Hematopoietic multipotent progenitor cell treated with erythropoietin and hydrocortisone succinate and interleukin-3 and kit ligand, for 15 days (in vitro differentiated cells): ENCODE results near the gene NMBR.
"Not testable (repeated sequence)": the region's sequence is repeated elsewhere in the genome, so short reads cannot be mapped to it uniquely, and the experiment has no call there.

Source experiments
- DNase-seq: peaks from one replicate; pipeline ENCODE4 v3.0.0-alpha.2; 2015; ENCODE audit warnings: low spot score

NMBR gene

GRCh38 chr6:142146828-142147662 is at the start of gene NMBR, which contains the start of gene VTA1:
NMBR (minus strand) TSS chr6:142147122; CDS start chr6:142088658, 58,464 bp downstream.
VTA1 (plus strand) TSS chr6:142147263; CDS start chr6:142147288, 25 bp downstream.
- DNase-seq = peak; percentile 96

GRCh38 chr6:142195862-142196541 is 49.1 kb upstream of the NMBR start:
- no peak for DNase-seq

DNA sequence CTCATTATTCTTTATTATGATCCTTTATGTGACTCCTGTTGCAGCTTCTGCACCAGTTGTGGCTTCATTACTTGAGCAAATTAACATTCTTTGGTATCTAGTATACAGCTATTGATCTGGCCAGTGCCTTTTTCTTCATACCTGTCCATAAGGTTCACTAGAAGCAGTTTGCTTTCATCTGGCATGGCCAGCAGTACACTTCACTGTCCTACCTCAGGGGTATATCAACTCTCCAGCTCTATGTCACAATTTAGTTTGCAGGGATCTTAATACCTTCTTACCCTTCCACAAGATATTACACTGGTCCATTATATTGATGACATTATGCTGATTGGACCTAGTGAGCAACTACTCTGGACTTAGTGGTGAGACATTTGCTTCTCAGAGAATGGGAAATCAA is 46.7 kb upstream of the NMBR start:
- DNase-seq = no peak

- no peak for DNase-seq
These were observed 45.4 kb upstream of the NMBR start for GRCh38 chr6:142192343-142192742.

DNA sequence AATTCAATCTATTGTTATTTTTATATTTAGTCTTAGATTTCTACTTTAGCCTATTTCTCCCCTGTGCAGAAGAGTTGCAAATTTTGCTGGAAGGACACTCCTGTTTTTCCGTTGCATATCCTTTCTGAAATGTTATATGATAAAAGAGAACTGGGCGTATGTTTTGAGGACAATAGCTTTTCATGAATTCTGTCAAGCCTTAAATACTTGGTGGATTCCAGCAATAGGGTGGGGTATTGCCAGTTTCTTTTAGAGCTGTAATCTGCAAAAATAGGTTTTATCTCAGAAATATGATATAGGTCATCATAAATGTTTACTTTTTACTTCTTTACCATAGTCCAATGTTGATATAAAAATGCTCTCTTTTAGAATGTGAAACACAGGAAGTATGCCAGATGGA is 42.1 kb upstream of the NMBR start:
- no peak for DNase-seq

DNA sequence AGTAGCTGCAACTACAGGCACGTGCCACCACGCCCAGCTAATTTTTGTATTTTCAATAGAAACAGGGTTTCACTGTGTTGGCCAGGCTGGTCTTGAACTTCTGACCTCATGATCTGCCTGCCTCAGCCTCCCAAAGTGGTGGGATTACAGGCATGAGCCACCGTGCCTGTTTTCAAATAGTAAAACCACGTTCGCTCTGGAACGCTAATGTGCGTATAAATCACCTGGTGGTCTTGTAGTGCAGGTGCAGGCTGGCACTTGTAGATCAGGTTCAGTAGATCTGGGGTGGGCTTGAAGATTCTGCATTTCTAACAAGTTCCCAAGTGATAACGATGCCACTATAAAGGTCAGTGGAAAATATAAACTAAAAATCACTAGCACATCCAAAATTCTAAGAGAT is 41.4 kb upstream of the NMBR start:
- not testable (repeated sequence) for DNase-seq

- no peak for DNase-seq
These were observed 40.3 kb upstream of the NMBR start for GRCh38 chr6:142187209-142187608.

- no peak for DNase-seq
These were observed 38.7 kb upstream of the NMBR start for GRCh38 chr6:142185641-142186040.

- no peak for DNase-seq
These were observed 37.4 kb upstream of the NMBR start for GRCh38 chr6:142184307-142184706.

DNA sequence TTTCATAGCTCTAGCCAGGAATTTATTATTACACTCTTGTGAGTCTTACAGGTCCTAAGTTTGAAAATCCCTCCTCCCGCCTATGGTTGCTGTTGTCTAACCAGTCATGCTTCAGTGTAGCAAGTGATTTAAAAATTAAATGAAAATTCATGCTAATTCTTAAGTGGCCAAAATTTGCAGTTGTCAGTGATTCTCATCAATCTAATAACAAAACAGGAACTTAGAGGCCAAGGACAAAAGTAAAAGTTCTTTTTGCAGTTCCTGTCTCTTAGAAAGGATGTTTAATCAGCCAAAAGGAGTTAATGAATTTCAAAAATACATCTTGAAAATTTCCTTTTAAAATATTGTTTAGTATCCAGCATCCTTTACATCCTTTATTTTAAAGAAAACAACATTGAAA is 36.4 kb upstream of the NMBR start:
- no peak for DNase-seq

- DNase-seq = no peak
These were observed 35.1 kb upstream of the NMBR start for GRCh38 chr6:142182004-142182403.

- no peak for DNase-seq
These were observed 31.2 kb upstream of the NMBR start for GRCh38 chr6:142178129-142178528.

- DNase-seq = no peak
These were observed 27.8 kb upstream of the NMBR start for GRCh38 chr6:142174703-142175102.

DNA sequence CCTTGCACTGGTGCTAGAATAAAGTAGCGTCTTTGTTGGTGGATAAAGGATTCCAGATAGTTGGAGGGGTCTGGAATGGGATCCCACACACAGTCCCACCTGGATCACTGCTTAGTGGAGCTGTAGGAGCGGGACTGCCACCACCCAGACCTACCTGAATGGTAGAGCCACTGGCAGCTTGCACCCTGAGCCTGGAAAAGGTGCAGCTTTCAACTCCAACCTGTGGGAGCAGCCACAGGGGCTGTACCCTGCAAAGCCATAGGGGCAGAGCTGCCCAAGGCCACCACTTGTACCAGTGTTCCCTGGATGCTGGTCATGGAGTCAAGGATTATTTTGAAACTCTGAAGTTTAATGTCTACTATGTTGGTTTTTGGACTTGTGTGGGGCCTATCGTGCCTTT is 27.1 kb upstream of the NMBR start:
- no peak for DNase-seq

DNA sequence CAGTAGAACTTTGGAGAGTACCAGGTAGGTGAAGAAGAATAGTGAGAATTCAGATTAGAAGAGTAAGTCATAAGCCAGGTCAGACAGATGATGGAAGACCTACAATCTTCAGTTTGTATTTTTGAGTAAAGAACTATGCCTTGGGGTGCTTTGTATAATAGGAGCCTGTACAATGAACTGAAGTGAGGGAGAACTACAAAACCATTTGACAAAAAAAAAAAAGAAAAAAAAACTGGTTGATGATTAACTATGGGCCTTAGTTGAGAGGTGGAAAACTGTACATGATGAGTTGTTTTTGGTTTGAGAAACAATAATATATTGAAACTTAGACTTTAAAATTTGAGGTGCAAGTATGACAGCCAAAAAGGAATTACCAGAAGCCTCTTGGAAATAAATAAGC is 25.8 kb upstream of the NMBR start:
- DNase-seq = no peak

GRCh38 chr6:142171351-142171750 is 24.4 kb upstream of the NMBR start:
- DNase-seq = no peak

GRCh38 chr6:142167486-142167885 is 20.6 kb upstream of the NMBR start:
- DNase-seq = no peak

DNA sequence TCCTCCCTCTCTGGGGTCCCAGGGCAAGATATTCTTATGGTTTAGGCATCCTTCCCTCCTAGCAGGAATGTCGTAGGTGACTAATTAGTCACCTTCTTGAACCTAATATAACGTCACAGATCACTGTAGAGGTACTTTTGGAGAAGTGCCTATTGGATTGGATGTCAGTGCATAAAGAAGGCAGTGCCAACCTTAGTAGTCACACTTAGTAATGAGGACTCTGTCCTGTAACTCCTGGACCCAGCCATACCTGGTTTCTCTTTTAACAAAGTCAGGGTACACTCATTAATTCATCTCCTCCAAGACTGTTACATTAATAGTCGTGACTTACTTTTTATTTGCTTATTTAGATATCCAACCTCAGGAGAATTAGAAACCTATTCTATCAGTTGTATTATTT is 20.1 kb upstream of the NMBR start:
- DNase-seq = no peak

DNA sequence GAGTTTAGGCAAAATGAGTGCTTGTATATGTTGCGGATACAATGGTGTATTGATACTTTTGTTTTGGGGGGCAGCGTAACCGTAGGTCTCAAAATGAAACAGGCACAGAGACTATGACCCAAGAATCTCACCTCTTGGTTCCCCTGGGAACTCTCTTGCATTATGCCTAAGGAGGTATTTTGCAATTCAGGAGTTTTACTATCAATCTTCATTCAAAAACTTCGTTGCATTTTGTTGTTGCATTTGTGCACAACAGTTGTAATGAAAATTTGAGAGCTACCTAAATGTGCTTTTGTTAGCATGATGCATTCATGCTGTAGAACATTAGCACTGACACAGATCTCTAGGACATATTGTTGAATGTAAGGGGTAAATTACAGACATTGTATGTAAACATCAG is 18.3 kb upstream of the NMBR start:
- no peak for DNase-seq

DNA sequence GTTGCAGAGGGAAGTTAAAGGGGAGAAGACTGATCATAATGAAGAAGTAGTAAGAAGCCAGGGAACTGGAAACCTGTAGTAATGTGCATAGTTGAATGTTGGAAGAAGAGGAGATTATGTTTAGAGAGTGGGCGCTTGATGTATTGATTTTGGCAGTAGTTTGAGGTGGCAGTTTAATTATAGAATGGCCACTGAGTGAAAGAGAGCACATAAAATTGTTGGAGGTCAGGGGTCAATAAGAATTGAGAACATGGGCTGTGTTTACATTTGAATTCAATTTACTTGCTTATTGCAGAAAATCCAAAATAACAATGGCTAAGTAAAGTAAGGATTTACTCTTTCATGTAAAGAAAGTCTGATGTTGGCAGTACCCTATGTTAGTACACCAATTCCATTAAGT is 15.9 kb upstream of the NMBR start:
- no peak for DNase-seq

- DNase-seq = not testable (repeated sequence)
These were observed 9.8 kb upstream of the NMBR start for GRCh38 chr6:142156758-142157068.

DNA sequence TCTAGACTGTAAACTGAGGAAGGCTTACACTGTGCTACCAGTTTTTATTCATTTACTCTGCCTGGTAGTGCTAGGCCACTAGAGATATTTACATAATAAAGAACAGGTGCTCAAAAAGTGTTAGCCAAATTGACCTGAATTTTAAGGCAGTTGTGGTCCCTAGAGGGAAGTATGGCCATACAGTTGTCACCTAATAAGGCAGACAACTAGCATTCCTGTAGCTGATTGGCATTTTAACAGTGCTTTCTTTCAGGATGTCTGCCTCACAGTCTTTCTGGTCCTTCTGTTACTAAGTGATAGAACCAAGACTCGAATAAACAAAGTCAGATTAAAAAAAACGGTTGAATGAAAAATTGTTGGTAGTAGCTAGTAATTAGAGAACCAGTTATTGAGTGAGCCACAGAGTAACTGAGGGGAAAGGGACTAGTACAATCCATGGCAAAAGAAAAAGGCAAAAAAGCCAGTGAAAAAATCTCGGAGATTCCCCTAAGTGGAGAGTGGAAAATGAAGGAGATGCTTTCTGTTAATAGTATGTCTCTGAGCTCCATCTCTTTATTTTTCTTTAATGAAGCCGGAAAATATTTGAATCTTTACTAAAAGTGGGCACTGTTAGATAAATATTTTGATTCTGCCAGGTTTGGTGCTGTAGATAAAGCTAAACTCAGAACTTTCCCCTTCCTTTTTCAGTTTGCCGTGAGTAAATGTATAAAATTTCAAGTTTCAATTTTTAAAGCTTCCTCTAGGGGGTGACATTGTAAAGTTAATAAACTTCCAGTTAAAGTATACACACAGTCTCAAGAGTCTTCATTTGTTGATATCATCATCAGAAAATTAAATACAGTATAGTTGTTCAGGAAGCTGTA is 9.2 kb upstream of the NMBR start:
- peak; percentile 63 for DNase-seq

- no peak for DNase-seq
These were observed 8.2 kb upstream of the NMBR start for GRCh38 chr6:142155091-142155490.
